H9 (cell line): Measurements from ENCODE around the gene PPP2R2B. TPM values are rescaled to one million over a fixed set of nuclear protein-coding genes. Genes with fewer than 3 reads are reported as not detected.
A peak's percentile ranks its signal among the peaks of the same experiment; 100 is the strongest.

Experiments
- DNase-seq: peaks from one replicate; pipeline ENCODE4 v3.0.0-alpha.2; 2017
- H2AFZ ChIP-seq: one replicate; pipeline ENCODE4 v1.6.1; 2013; ENCODE audit warnings: mild to moderate bottlenecking, low read length, control low read depth, moderate library complexity
- H2AK5ac ChIP-seq: 2 replicates; pipeline ENCODE4 v1.6.1; 2013; ENCODE audit warnings: low read length, control low read depth, mixed read lengths; ENCODE audit not compliant: insufficient read length
- H2BK120ac ChIP-seq: one replicate; pipeline ENCODE4 v1.6.1; 2013; ENCODE audit warnings: low read depth, mild to moderate bottlenecking, low read length, control low read depth, inconsistent platforms; ENCODE audit not compliant: poor library complexity, severe bottlenecking
- H2BK12ac ChIP-seq: 2 replicates; pipeline ENCODE4 v1.6.1; 2013; ENCODE audit warnings: low read length, control low read depth, mixed read lengths, low read depth; ENCODE audit not compliant: insufficient read length
- H2BK15ac ChIP-seq: 2 replicates; pipeline ENCODE4 v1.6.1; 2013; ENCODE audit warnings: low read depth, low read length, control low read depth
- H2BK20ac ChIP-seq: one replicate; pipeline ENCODE4 v1.6.1; 2013; ENCODE audit warnings: low read depth, mild to moderate bottlenecking, low read length, control low read depth, inconsistent platforms; ENCODE audit not compliant: poor library complexity, severe bottlenecking
- H2BK5ac ChIP-seq: 2 replicates; pipeline ENCODE4 v1.6.1; 2013; ENCODE audit warnings: low read length, control low read depth, mixed read lengths; ENCODE audit not compliant: insufficient read length
- H3K14ac ChIP-seq: 2 replicates; pipeline ENCODE4 v1.6.1; 2013; ENCODE audit warnings: low read length, control low read depth; ENCODE audit not compliant: insufficient read depth
- H3K18ac ChIP-seq: 2 replicates; pipeline ENCODE4 v1.6.1; 2013; ENCODE audit warnings: low read depth, mild to moderate bottlenecking, mixed read lengths, low read length, control low read depth; ENCODE audit not compliant: insufficient read length
- H3K23ac ChIP-seq: 2 replicates; pipeline ENCODE4 v1.6.1; 2013; ENCODE audit warnings: low read length, control low read depth, mixed read lengths, low read depth; ENCODE audit not compliant: insufficient read length
- H3K23me2 ChIP-seq: 2 replicates; pipeline ENCODE4 v1.6.1; 2013; ENCODE audit warnings: low read depth, mild to moderate bottlenecking, mixed read lengths, low read length, control low read depth; ENCODE audit not compliant: insufficient read length, poor library complexity, severe bottlenecking
- H3K27ac ChIP-seq: 2 replicates; pipeline ENCODE4 v1.5.1; 2013; ENCODE audit warnings: low read length, control low read depth, mixed read lengths, low read depth; ENCODE audit not compliant: insufficient read length
- H3K27me3 ChIP-seq: 2 replicates; pipeline ENCODE4 v1.6.1; 2013; ENCODE audit warnings: low read length, control low read depth, inconsistent platforms; ENCODE audit not compliant: insufficient read depth
- H3K4ac ChIP-seq: 2 replicates; pipeline ENCODE4 v1.6.1; 2013; ENCODE audit warnings: low read depth, mild to moderate bottlenecking, control low read depth, inconsistent platforms, low read length, moderate library complexity
- H3K4me1 ChIP-seq: 2 replicates; pipeline ENCODE4 v1.6.1; 2013; ENCODE audit warnings: low read length, control low read depth, inconsistent platforms; ENCODE audit not compliant: insufficient read depth
- H3K4me2 ChIP-seq: 2 replicates; pipeline ENCODE4 v1.6.1; 2013; ENCODE audit warnings: low read length, control low read depth, mixed read lengths; ENCODE audit not compliant: insufficient read length, insufficient read depth
- H3K56ac ChIP-seq: 2 replicates; pipeline ENCODE4 v1.6.1; 2013; ENCODE audit warnings: low read depth, mild to moderate bottlenecking, mixed read lengths, low read length, control low read depth; ENCODE audit not compliant: insufficient read length
- H3K79me1 ChIP-seq: 2 replicates; pipeline ENCODE4 v1.6.1; 2013; ENCODE audit warnings: low read depth, mild to moderate bottlenecking, moderate library complexity, low read length, control low read depth, inconsistent platforms; ENCODE audit not compliant: insufficient read depth, poor library complexity, severe bottlenecking
- H3K79me2 ChIP-seq: 2 replicates; pipeline ENCODE4 v1.6.1; 2013; ENCODE audit warnings: low read length, control low read depth, inconsistent platforms; ENCODE audit not compliant: insufficient read depth
- H3K9ac ChIP-seq: 2 replicates; pipeline ENCODE4 v1.6.1; 2013; ENCODE audit warnings: low read length, control low read depth, mixed read lengths; ENCODE audit not compliant: insufficient read length; ENCODE audit errors: extremely low read depth
- H3K9me3 ChIP-seq: one replicate; pipeline ENCODE4 v1.6.1; 2013; ENCODE audit warnings: low read depth, low read length, inconsistent platforms; ENCODE audit not compliant: control insufficient read depth
- H3T11ph ChIP-seq: one replicate; pipeline ENCODE4 v1.6.1; 2013; ENCODE audit warnings: mild to moderate bottlenecking, low read length, control low read depth, inconsistent platforms
- H4K20me1 ChIP-seq: one replicate; pipeline ENCODE4 v1.6.1; 2013; ENCODE audit not compliant: control insufficient read depth, insufficient read length, insufficient read depth
- H4K5ac ChIP-seq: 2 replicates; pipeline ENCODE4 v1.6.1; 2013; ENCODE audit warnings: low read depth, mild to moderate bottlenecking, mixed read lengths, low read length, control low read depth; ENCODE audit not compliant: insufficient read length
- H4K8ac ChIP-seq: replicated peaks from 2 replicates; pipeline ENCODE4 v1.6.1; 2013; ENCODE audit warnings: low read length, control low read depth, mixed read lengths, low read depth; ENCODE audit not compliant: insufficient read length
- H4K91ac ChIP-seq: 2 replicates; pipeline ENCODE4 v1.6.1; 2013; ENCODE audit warnings: low read depth, mild to moderate bottlenecking, moderate library complexity, mixed read lengths, low read length, control low read depth; ENCODE audit not compliant: insufficient read length
- H3K27ac Mint-ChIP-seq, 3 experiments: 2 replicates in 2 of 3; 3 replicates in 1 of 3; pipeline ENCODE4 v1.8.0; 2020 to 2021; ENCODE audit warnings: mixed read lengths in 3 of 3, mild to moderate bottlenecking in 1 of 3, moderate library complexity in 1 of 3
- H3K27me3 Mint-ChIP-seq: 2 replicates; pipeline ENCODE4 v1.8.0; 2021; ENCODE audit warnings: low read depth, mild to moderate bottlenecking, moderate library complexity, mixed read lengths
- H3K36me3 Mint-ChIP-seq, 3 experiments: 2 replicates in 2 of 3; 3 replicates in 1 of 3; pipeline ENCODE4 v1.8.0; 2020 to 2021; ENCODE audit warnings: low read depth in 3 of 3, mixed read lengths in 3 of 3; ENCODE audit not compliant: insufficient read depth in 1 of 3
- H3K4me1 Mint-ChIP-seq, 2 experiments: 2 replicates each; pipeline ENCODE4 v1.8.0; 2020; ENCODE audit warnings: mixed read lengths in 2 of 2
- H3K4me3 Mint-ChIP-seq, 2 experiments: 2 replicates in 1 of 2; 3 replicates in 1 of 2; pipeline ENCODE4 v1.8.0; 2020 to 2021; ENCODE audit warnings: mild to moderate bottlenecking in 2 of 2, mixed read lengths in 2 of 2, moderate library complexity in 1 of 2
- H3K9me3 Mint-ChIP-seq, 2 experiments: 2 replicates in 1 of 2; 3 replicates in 1 of 2; pipeline ENCODE4 v1.8.0; 2020; ENCODE audit warnings: mild to moderate bottlenecking in 2 of 2, mixed read lengths in 2 of 2, moderate library complexity in 1 of 2
- WGBS: extraction: QIAGEN DNeasy Blood & Tissue Kit; methylation state at CpG from one replicate; pipeline ENCODE4 v1.1.7; 2013; ENCODE audit warnings: missing lambda C conversion rate, low lambda C conversion rate, mixed read lengths; ENCODE audit not compliant: insufficient read length; ENCODE audit errors: extremely low coverage; 5-methylcytosine and 5-hydroxymethylcytosine counted together
- total RNA-seq: library from RNA; stranded (reverse); gene quantifications from 2 replicates; pipeline ENCODE4 v1.2.1, GENCODE V29; 2021
- TF ChIP-seq, protein P1 (sequence below): fragments of 200-600 bp; sonication (generic); conservative IDR thresholded peaks from 3 replicates; pipeline ENCODE4 v1.8.0; 2021; ENCODE audit warnings: antibody characterized with exemption, mild to moderate bottlenecking

The PPP2R2B gene
- total RNA-seq, 1 experiment from 2014 or later, result 14.3 TPM

DNA sequence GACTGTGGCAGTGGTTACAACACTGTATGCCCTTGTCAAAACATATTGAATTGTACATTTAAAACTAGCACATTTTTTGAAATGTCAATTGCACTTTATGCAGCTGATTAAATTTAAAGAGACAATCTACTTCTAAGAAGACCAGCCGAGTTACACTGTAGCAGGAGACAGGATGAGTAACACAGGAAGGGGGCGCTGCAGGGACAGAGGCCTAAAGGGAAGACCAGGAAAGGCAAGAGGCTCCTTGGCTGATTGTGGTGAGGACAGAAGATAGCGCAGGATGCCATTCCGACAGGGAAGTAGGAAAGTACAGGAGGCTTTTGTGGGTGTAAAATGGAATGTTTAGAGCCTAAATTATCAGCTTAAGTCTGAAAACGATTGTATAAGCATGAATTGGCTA, 28.2 kb upstream of the PPP2R2B start:
- no peak overlapping the region for H3K9ac ChIP-seq
- no peak overlapping the region for H3K27ac Mint-ChIP-seq
- DNase-seq, result peak; percentile 87
- no peak overlapping the region for H3K14ac ChIP-seq
- H3K79me2 ChIP-seq, result no peaks in the 10 kb centered on the region
- H2BK5ac ChIP-seq, result no peak overlapping the region
- no peaks in the 10 kb centered on the region for H4K20me1 ChIP-seq
- H4K91ac ChIP-seq, result no peak overlapping the region
- H3K4me1 ChIP-seq, result no peaks in the 10 kb centered on the region
- no peak overlapping the region for H3K18ac ChIP-seq
- no peak overlapping the region for H3K4me3 Mint-ChIP-seq
- no peaks in the 10 kb centered on the region for H3K79me1 ChIP-seq
- H3K9me3 ChIP-seq, result no peaks in the 10 kb centered on the region
- no peak overlapping the region for H3K27ac ChIP-seq
- H2BK12ac ChIP-seq, result no peak overlapping the region
- H3K9me3 Mint-ChIP-seq, result no peaks in the 10 kb centered on the region
- H2AFZ ChIP-seq, result no peak overlapping the region
- TF ChIP-seq, protein P1, sequence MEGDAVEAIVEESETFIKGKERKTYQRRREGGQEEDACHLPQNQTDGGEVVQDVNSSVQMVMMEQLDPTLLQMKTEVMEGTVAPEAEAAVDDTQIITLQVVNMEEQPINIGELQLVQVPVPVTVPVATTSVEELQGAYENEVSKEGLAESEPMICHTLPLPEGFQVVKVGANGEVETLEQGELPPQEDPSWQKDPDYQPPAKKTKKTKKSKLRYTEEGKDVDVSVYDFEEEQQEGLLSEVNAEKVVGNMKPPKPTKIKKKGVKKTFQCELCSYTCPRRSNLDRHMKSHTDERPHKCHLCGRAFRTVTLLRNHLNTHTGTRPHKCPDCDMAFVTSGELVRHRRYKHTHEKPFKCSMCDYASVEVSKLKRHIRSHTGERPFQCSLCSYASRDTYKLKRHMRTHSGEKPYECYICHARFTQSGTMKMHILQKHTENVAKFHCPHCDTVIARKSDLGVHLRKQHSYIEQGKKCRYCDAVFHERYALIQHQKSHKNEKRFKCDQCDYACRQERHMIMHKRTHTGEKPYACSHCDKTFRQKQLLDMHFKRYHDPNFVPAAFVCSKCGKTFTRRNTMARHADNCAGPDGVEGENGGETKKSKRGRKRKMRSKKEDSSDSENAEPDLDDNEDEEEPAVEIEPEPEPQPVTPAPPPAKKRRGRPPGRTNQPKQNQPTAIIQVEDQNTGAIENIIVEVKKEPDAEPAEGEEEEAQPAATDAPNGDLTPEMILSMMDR, result peak; percentile 82
- H3K56ac ChIP-seq, result no peak overlapping the region
- H3K23ac ChIP-seq, result no peak overlapping the region
- H3K27me3 Mint-ChIP-seq, result no peaks in the 10 kb centered on the region
- no peak overlapping the region for H2AK5ac ChIP-seq
- H4K5ac ChIP-seq, result no peak overlapping the region
- H3K36me3 Mint-ChIP-seq, result no peaks in the 10 kb centered on the region
- H3K23me2 ChIP-seq, result no peaks in the 10 kb centered on the region
- no peak overlapping the region for H3T11ph ChIP-seq
- H2BK120ac ChIP-seq, result no peak overlapping the region
- H2BK20ac ChIP-seq, result no peak overlapping the region
- H3K27me3 ChIP-seq, result no peaks in the 10 kb centered on the region
- H3K4me1 Mint-ChIP-seq, result no peaks in the 10 kb centered on the region
- H3K4ac ChIP-seq, result no peak overlapping the region
- WGBS, result no CpG with 5 or more reads among the region's 5 CpGs
- no peak overlapping the region for H3K4me2 ChIP-seq
- no peak overlapping the region for H2BK15ac ChIP-seq
- H4K8ac ChIP-seq, result no peak overlapping the region
